Left colon (tissue), 2 donors: ENCODE measurements around the gene PRPF39. TPM values are rescaled to one million over a fixed set of nuclear protein-coding genes. Genes with fewer than 3 reads are reported as not detected.

ENCODE experiments used
- total RNA-seq, 2 donors: library from RNA; stranded (reverse); fragmentation: NEBNext Ultra II Directional; extraction: Animal tissue kit (Norgen Biotek cat#: 25700); gene quantifications; one replicate each; pipeline ENCODE4 v1.2.1, GENCODE V29; 2021
- donor health status: DM: no; HTN: no; CAD: no.
- donor health status: DM: yes; HTN: yes; CAD: no.

Gene PRPF39
- total RNA-seq, 2 donors from 2014 or later: 24.4 to 27.0 TPM

Other genes starting within 250 kb of the PRPF39 start
- gene KLHL28, start 122.2 kb upstream of the PRPF39 start, total RNA-seq: 10 to 100 TPM; 13.8 to 17.6 TPM
- 10 to 100 TPM; 11.0 to 13.6 TPM for gene TOGARAM1, start 121.9 kb upstream of the PRPF39 start, total RNA-seq
- 10 to 100 TPM; 43.8 to 46.5 TPM for gene FKBP3, start 50.4 kb downstream of the PRPF39 start, total RNA-seq
- gene FANCM, start 51.8 kb downstream of the PRPF39 start, total RNA-seq: 1 to 10 TPM; 3.4 to 4.2 TPM
- 10 to 100 TPM; 17.5 to 18.8 TPM for gene MIS18BP1, start 169.1 kb downstream of the PRPF39 start, total RNA-seq